ENCODE data around the gene TRIM75.

DNA sequence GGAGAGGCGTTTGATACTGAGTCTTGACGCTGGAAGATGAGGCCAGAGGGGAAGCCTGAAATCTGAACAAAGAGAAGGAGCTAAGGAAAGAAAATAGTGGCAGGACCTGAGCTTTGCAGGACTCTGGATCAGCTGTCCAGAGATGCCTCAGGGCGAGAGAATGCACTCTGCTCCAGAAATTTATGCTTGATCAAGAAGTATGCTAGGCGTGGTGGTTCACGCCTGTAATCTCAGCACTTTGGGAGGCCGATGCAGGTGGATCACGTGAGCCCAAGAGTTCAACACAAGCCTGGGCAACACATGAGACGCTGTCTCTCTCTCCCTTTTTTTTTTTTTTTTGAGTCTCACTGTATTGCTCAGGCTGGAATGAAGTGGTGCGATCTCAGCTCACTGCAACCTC lies 1.9 kb downstream of the TRIM75 start:
- TF ChIP-seq, protein P1, sequence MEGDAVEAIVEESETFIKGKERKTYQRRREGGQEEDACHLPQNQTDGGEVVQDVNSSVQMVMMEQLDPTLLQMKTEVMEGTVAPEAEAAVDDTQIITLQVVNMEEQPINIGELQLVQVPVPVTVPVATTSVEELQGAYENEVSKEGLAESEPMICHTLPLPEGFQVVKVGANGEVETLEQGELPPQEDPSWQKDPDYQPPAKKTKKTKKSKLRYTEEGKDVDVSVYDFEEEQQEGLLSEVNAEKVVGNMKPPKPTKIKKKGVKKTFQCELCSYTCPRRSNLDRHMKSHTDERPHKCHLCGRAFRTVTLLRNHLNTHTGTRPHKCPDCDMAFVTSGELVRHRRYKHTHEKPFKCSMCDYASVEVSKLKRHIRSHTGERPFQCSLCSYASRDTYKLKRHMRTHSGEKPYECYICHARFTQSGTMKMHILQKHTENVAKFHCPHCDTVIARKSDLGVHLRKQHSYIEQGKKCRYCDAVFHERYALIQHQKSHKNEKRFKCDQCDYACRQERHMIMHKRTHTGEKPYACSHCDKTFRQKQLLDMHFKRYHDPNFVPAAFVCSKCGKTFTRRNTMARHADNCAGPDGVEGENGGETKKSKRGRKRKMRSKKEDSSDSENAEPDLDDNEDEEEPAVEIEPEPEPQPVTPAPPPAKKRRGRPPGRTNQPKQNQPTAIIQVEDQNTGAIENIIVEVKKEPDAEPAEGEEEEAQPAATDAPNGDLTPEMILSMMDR (CRISPR knock-in tag; IDR thresholded peaks at IDR 0.05): no peak
- no peak for TF ChIP-seq JUND (CRISPR knock-in tag; IDR thresholded peaks at IDR 0.05)
- no peak for TF ChIP-seq ZNF343 (CRISPR knock-in tag; IDR thresholded peaks at IDR 0.05)
- no peak for TF ChIP-seq ZSCAN20 (CRISPR knock-in tag; IDR thresholded peaks at IDR 0.05; ENCODE audit: borderline replicate concordance)
- no peak for TF ChIP-seq ZNF558 (CRISPR knock-in tag; IDR thresholded peaks at IDR 0.05; ENCODE audit: borderline replicate concordance)
- TF ChIP-seq, protein P2, sequence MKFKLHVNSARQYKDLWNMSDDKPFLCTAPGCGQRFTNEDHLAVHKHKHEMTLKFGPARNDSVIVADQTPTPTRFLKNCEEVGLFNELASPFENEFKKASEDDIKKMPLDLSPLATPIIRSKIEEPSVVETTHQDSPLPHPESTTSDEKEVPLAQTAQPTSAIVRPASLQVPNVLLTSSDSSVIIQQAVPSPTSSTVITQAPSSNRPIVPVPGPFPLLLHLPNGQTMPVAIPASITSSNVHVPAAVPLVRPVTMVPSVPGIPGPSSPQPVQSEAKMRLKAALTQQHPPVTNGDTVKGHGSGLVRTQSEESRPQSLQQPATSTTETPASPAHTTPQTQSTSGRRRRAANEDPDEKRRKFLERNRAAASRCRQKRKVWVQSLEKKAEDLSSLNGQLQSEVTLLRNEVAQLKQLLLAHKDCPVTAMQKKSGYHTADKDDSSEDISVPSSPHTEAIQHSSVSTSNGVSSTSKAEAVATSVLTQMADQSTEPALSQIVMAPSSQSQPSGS (CRISPR knock-in tag; IDR thresholded peaks at IDR 0.05): no peak
- TF ChIP-seq POLR2AphosphoS5 (IDR thresholded peaks at IDR 0.05; ENCODE audit: low read depth, low read length): no peak
- no peak for TF ChIP-seq HCFC1 (IDR thresholded peaks at IDR 0.05; ENCODE audit: low read depth, low read length)
- TF ChIP-seq, protein P3, sequence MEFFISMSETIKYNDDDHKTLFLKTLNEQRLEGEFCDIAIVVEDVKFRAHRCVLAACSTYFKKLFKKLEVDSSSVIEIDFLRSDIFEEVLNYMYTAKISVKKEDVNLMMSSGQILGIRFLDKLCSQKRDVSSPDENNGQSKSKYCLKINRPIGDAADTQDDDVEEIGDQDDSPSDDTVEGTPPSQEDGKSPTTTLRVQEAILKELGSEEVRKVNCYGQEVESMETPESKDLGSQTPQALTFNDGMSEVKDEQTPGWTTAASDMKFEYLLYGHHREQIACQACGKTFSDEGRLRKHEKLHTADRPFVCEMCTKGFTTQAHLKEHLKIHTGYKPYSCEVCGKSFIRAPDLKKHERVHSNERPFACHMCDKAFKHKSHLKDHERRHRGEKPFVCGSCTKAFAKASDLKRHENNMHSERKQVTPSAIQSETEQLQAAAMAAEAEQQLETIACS (CRISPR knock-in tag; IDR thresholded peaks at IDR 0.05): no peak
- TF ChIP-seq ZBTB7A (CRISPR knock-in tag; IDR thresholded peaks at IDR 0.05): no peak
- TF ChIP-seq ZNF543 (CRISPR knock-in tag; IDR thresholded peaks at IDR 0.05): no peak
